SK-N-MC (cell line): ENCODE data around the gene DST.

ENCODE experiments used
- EZH2 ChIP-seq: fragments of 200-600 bp; sonication (generic); IDR thresholded peaks from one replicate; pipeline ENCODE4 v1.6.1; 2017; ENCODE audit warnings: antibody characterized with exemption
- FOXP2 ChIP-seq: optimal IDR thresholded peaks from 2 replicates; pipeline ENCODE3; 2011; ENCODE audit warnings: mild to moderate bottlenecking, moderate library complexity; ENCODE audit not compliant: insufficient read depth; ENCODE audit errors: extremely low read length, control extremely low read depth
- POLR2AphosphoS5 ChIP-seq: IDR thresholded peaks from 2 replicates; pipeline ENCODE4 v1.6.1; 2012; ENCODE audit warnings: mild to moderate bottlenecking, low read depth, low read length, borderline replicate concordance

GRCh38 chr6:56484669-56485068, 158.0 kb downstream of the DST start:
- TF ChIP-seq EZH2: no peak
- TF ChIP-seq POLR2AphosphoS5: no peak
- TF ChIP-seq FOXP2: no peak
